ENCODE results near the gene POMT2.

DNA sequence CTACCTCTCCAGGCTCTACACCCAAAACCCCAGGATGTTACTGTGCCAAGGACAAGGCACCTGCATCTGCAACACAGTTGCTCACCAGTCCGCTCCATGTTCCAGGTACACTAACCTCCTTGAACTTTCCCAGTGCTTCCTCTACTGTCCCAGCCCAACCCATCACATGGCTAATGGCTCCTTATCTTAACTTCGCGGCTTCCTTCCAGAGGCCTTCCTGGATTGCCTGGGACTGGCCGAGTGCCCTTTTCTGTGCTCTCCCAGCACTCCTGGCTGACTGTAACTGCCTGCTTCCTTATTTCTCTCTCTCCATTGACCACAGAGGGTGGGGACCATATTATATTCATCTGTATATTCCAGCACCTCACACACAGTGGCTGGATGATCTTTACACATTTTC, 20.9 kb downstream of the POMT2 start:
- TF ChIP-seq, protein P1, sequence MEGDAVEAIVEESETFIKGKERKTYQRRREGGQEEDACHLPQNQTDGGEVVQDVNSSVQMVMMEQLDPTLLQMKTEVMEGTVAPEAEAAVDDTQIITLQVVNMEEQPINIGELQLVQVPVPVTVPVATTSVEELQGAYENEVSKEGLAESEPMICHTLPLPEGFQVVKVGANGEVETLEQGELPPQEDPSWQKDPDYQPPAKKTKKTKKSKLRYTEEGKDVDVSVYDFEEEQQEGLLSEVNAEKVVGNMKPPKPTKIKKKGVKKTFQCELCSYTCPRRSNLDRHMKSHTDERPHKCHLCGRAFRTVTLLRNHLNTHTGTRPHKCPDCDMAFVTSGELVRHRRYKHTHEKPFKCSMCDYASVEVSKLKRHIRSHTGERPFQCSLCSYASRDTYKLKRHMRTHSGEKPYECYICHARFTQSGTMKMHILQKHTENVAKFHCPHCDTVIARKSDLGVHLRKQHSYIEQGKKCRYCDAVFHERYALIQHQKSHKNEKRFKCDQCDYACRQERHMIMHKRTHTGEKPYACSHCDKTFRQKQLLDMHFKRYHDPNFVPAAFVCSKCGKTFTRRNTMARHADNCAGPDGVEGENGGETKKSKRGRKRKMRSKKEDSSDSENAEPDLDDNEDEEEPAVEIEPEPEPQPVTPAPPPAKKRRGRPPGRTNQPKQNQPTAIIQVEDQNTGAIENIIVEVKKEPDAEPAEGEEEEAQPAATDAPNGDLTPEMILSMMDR (IDR thresholded peaks at IDR 0.05): no peak
- no peak for TF ChIP-seq POLR2A (IDR thresholded peaks at IDR 0.05)
